ENCODE results near the gene UBE2L5.
"Not testable (repeated sequence)": the region's sequence is repeated elsewhere in the genome, so short reads cannot be mapped to it uniquely, and the experiment has no call there.

The UBE2L5 gene

GRCh38 chr13:30438286-30438685 is 16.0 kb downstream of the UBE2L5 start:
- no peak for DNase-seq (ENCODE audit: low read depth, low spot score)

- no peak for DNase-seq (ENCODE audit: low read depth, low spot score)
Observed at GRCh38 chr13:30440910-30441703, 18.8 kb downstream of the UBE2L5 start.

- DNase-seq (ENCODE audit: low read depth, low spot score): peak; percentile 38
Observed at GRCh38 chr13:30442926-30443325, 20.6 kb downstream of the UBE2L5 start.

- not testable (repeated sequence) for DNase-seq (ENCODE audit: low read depth, low spot score)
Observed at GRCh38 chr13:30443491-30443890, 21.2 kb downstream of the UBE2L5 start.

- DNase-seq (ENCODE audit: low read depth, low spot score): peak; percentile 21
Observed at GRCh38 chr13:30443957-30444404, 21.7 kb downstream of the UBE2L5 start.

- no peak for DNase-seq (ENCODE audit: low read depth, low spot score)
Observed at GRCh38 chr13:30446126-30446500, 23.8 kb downstream of the UBE2L5 start.

- DNase-seq (ENCODE audit: low read depth, low spot score): no peak
Observed at GRCh38 chr13:30448441-30448840, 26.1 kb downstream of the UBE2L5 start.

- no peak for DNase-seq (ENCODE audit: low read depth, low spot score)
Observed at GRCh38 chr13:30450066-30450465, 27.8 kb downstream of the UBE2L5 start.

- not testable (repeated sequence) for DNase-seq (ENCODE audit: low read depth, low spot score)
Observed at GRCh38 chr13:30451476-30451875, 29.2 kb downstream of the UBE2L5 start.

GRCh38 chr13:30453727-30454126 is 31.4 kb downstream of the UBE2L5 start:
- no peak for DNase-seq (ENCODE audit: low read depth, low spot score)

- DNase-seq (ENCODE audit: low read depth, low spot score): peak; percentile 8
Observed at GRCh38 chr13:30454991-30455390, 32.7 kb downstream of the UBE2L5 start.

- DNase-seq (ENCODE audit: low read depth, low spot score): no peak
Observed at GRCh38 chr13:30456290-30456689, 34.0 kb downstream of the UBE2L5 start.

GRCh38 chr13:30457306-30457891 is 35.1 kb downstream of the UBE2L5 start:
- no peak for DNase-seq (ENCODE audit: low read depth, low spot score)

GRCh38 chr13:30461279-30462066 is 39.2 kb downstream of the UBE2L5 start:
- not testable (repeated sequence) for DNase-seq (ENCODE audit: low read depth, low spot score)

GRCh38 chr13:30463787-30464495 is 41.6 kb downstream of the UBE2L5 start:
- peak; percentile 55 for DNase-seq (ENCODE audit: low read depth, low spot score)

- DNase-seq (ENCODE audit: low read depth, low spot score): peak; percentile 66
Observed at GRCh38 chr13:30464496-30465342, 42.4 kb downstream of the UBE2L5 start.

- DNase-seq (ENCODE audit: low read depth, low spot score): no peak
Observed at GRCh38 chr13:30465343-30465592, 43.0 kb downstream of the UBE2L5 start.

GRCh38 chr13:30465593-30466357 is 43.5 kb downstream of the UBE2L5 start, which contains the start of gene HMGB1:
Gene HMGB1 (minus strand): TSS chr13:30465936. CDS start chr13:30463680, 2,256 bp downstream.
- peak; percentile 99 for DNase-seq (ENCODE audit: low read depth, low spot score)

- no peak for DNase-seq (ENCODE audit: low read depth, low spot score)
Observed at GRCh38 chr13:30466358-30466714, 44.0 kb downstream of the UBE2L5 start.

GRCh38 chr13:30466841-30467252 is 44.6 kb downstream of the UBE2L5 start:
- DNase-seq (ENCODE audit: low read depth, low spot score): no peak

All from ELF-1 (cell line).